Testis (tissue), 2 donors: ENCODE data around the gene ADSL.

Experiments
- POLR2A ChIP-seq: fragments of 450-650 bp; IDR thresholded peaks from one replicate; pipeline ENCODE4 v1.6.1; 2017; ENCODE audit warnings: antibody characterized with exemption, mild to moderate bottlenecking, moderate library complexity
- TF ChIP-seq, protein P1 (sequence below), 3 experiments: fragments of 450-650 bp in 2 of 3; fragments of 200-600 bp in 1 of 3; sonication (generic) in 1 of 3; IDR thresholded peaks; one replicate each; pipeline ENCODE4 v1.5.1; 2016 to 2019; ENCODE audit warnings: antibody characterized with exemption in 3 of 3, mild to moderate bottlenecking in 2 of 3, moderate library complexity in 1 of 3

DNA sequence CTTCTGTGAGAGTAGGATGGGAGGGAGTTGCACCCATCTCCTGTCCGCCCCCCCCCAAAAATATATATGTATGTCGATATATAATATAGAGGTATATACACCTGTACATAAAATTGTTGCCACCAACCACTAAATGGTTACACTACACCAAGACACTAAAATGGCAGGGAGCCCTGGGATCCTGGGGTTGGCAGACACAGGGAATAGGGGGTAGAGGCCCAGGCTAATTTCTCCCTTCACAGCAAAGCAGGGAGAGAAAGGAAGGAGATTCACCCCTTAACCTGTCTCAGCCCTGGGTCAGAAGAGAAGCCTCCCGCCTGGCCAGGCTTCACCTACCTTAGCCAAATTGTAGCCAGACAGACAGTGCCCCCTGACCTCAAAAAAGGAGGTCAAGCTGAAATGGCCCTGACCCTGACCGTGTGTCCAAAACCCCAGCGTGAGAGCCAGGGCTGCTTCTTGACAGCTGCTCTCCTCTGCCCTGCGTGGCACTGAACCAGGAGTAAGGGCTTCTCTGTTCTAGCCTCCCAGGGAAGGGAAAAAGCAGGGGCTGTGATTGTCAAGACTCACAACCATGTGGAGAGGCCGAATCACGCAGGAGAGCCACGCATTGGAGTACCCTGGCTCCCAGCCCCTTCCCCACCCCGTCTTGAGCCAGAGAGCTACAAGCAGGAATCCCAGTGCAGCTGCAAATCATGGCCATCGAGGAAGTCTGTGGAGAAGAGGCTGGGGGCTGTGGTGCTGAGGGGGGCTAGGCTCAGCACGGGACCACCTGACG, 64.6 kb downstream of the ADSL start:
- TF ChIP-seq POLR2A = no peak
- TF ChIP-seq, protein P1, sequence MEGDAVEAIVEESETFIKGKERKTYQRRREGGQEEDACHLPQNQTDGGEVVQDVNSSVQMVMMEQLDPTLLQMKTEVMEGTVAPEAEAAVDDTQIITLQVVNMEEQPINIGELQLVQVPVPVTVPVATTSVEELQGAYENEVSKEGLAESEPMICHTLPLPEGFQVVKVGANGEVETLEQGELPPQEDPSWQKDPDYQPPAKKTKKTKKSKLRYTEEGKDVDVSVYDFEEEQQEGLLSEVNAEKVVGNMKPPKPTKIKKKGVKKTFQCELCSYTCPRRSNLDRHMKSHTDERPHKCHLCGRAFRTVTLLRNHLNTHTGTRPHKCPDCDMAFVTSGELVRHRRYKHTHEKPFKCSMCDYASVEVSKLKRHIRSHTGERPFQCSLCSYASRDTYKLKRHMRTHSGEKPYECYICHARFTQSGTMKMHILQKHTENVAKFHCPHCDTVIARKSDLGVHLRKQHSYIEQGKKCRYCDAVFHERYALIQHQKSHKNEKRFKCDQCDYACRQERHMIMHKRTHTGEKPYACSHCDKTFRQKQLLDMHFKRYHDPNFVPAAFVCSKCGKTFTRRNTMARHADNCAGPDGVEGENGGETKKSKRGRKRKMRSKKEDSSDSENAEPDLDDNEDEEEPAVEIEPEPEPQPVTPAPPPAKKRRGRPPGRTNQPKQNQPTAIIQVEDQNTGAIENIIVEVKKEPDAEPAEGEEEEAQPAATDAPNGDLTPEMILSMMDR (IDR thresholded peaks at IDR 0.05) = no peak
